Coronary artery (tissue), 2 donors: ENCODE data around the gene MSN.
"Not testable (repeated sequence)": the region's sequence is repeated elsewhere in the genome, so short reads cannot be mapped to it uniquely, and the experiment has no call there.

Experiments
- DNase-seq: peaks from one replicate; pipeline ENCODE4 v3.0.0-alpha.2; 2017; ENCODE audit warnings: low spot score
- H3K27ac ChIP-seq, 2 donors: fragments of 200-600 bp; sonication (generic); one replicate each; pipeline ENCODE4 v1.5.1; 2016 to 2019
- H3K4me3 ChIP-seq: fragments of 200-600 bp; sonication (generic); 2 replicates; pipeline ENCODE4 v1.5.1; 2016; ENCODE audit warnings: mild to moderate bottlenecking, moderate library complexity
- TF ChIP-seq, protein P1 (sequence below): fragments of 200-600 bp; sonication (generic); IDR thresholded peaks from one replicate; pipeline ENCODE4 v1.5.1; 2019; ENCODE audit warnings: antibody characterized with exemption

The MSN gene

DNA sequence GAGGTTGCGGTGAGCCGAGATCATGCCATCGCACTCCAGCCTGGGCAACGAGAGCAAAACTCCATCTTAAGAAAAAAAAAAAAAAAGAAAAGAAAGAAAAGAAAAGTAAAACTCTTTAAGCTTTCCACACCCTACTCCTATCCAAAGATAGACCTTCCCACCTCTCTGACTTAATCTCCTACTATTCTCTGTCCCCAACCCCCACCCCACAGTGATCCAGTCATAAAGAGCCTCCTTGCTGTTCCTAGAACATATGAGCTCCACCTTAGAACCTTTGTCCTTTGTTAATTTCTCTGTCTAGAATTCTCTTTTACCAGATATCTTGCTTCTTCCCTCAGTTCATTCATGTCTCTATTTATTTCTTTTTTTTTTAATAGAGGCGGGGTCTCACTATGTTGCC lies 30.1 kb upstream of the MSN start:
- Histone ChIP-seq H3K4me3 (no peak overlapping the region), H3K27ac (no peak overlapping the region)
- DNase-seq: no peak
- TF ChIP-seq, protein P1, sequence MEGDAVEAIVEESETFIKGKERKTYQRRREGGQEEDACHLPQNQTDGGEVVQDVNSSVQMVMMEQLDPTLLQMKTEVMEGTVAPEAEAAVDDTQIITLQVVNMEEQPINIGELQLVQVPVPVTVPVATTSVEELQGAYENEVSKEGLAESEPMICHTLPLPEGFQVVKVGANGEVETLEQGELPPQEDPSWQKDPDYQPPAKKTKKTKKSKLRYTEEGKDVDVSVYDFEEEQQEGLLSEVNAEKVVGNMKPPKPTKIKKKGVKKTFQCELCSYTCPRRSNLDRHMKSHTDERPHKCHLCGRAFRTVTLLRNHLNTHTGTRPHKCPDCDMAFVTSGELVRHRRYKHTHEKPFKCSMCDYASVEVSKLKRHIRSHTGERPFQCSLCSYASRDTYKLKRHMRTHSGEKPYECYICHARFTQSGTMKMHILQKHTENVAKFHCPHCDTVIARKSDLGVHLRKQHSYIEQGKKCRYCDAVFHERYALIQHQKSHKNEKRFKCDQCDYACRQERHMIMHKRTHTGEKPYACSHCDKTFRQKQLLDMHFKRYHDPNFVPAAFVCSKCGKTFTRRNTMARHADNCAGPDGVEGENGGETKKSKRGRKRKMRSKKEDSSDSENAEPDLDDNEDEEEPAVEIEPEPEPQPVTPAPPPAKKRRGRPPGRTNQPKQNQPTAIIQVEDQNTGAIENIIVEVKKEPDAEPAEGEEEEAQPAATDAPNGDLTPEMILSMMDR: no peak

DNA sequence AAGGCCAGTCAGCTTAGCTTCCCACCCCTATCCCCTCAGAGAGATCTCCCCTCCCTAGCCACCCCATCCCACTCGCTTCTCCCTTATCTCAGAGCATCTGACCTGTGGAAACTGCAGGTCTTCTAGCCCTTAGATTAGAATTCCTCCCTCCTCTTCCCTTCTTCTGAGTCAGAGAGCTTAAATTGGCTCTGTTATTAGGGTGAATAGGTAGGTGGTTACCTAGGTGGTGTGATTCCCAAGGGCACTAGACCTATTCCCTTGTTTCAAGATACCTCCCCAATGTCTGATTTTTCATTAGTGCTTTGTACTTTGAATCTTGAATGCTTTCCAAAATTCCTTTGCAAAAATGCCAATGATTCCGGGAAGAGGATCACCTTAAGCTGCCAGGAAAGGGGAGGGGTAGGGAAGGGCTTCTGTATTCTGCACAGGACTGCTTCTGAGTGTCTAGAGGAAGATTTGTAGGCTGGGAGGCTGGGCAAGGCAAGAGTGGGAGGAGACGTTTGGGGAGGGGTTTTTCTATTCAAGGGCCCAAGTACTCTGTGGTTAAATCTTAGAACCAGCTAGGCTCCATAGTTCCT lies 24.5 kb upstream of the MSN start:
- DNase-seq: no peak
- TF ChIP-seq, protein P1: no peak
- Histone ChIP-seq H3K27ac (peak overlapping the region; percentile 75 to 85), H3K4me3 (no peak overlapping the region)

DNA sequence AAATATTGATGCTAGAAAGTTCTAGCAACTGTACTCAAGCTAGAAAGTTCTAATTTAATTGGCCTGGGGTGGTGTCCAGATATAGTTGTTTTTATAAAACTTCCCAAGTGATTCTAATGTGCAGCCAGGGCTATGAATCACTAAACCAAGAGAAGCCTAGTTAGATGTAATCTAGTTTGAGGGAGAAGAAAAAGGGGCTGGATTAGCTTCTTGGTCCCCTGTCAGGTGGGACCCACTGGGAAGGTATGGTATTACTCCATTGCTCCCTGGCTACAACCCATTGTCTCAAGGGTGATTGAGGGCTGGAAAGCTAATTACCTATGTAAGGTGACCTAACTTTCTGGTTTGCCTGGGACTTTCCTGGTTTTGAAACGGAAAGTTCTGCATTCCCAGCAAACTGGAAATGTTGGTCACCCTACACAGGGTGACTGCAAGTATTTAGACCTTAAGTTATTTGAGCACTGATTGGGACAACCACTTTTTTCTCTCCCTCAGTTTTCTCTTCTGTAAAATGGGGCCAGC lies 23.9 kb upstream of the MSN start:
- TF ChIP-seq, protein P1: no peak
- H3K4me3 ChIP-seq: no peak overlapping the region
- DNase-seq: no peak
- peak overlapping the region; percentile 75 to 85 for H3K27ac ChIP-seq

DNA sequence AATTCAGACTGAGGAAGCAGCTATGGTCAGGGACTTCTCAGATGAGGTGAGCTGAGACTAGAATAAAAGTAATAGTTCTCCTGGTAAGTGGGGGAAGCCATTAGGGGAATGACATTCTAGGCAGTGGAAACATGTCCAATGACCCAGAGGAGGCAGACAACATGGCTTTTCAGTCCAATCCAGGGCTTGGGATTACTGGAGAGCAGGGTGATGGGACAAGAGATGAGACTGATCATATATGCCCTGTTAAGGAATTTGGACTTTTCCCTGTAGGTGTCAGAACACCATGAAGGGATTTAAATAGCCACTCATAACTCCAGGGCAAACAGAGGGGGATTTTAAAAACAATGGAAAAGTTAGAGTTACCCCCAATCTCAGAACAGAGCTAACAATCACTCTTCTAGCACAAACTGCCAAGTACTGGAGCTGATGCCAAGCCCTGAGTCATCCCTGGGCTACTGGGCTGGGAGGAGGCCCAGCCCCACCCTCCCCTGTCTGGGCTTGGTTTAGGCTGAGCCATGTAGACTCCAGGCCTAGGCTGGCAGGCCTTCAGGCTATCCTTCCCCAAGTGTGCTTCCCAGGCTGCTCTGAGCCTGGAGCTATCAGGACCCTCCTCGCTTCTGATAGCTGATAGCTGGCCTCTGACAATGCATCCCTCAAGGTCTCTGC lies 22.7 kb upstream of the MSN start:
- DNase-seq: peak; percentile 90
- no peak overlapping the region for H3K4me3 ChIP-seq
- TF ChIP-seq, protein P1: no peak
- H3K27ac ChIP-seq: peak overlapping the region; percentile 75 to 85

DNA sequence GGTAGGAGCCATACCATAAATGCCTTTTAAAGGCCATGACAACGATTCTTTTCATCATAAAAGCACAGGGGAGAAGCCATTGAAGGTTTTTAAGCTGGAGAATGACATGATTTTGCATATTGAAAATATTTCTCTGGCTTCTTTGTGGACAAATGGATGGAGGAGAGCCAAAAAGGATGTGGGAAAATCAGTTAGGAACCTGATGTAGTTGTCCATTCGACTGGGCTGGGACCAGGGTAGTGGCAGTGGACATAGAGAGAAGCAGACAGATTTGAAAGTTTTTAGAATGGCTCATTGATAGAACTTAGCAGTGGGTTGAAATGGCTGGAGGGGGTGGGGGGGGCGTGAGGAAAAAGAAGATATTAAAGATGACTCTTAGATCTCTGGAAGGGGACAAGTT lies 19.7 kb upstream of the MSN start:
- H3K4me3 ChIP-seq: no peak overlapping the region
- TF ChIP-seq, protein P1: no peak
- DNase-seq: no peak
- no peak overlapping the region for H3K27ac ChIP-seq

DNA sequence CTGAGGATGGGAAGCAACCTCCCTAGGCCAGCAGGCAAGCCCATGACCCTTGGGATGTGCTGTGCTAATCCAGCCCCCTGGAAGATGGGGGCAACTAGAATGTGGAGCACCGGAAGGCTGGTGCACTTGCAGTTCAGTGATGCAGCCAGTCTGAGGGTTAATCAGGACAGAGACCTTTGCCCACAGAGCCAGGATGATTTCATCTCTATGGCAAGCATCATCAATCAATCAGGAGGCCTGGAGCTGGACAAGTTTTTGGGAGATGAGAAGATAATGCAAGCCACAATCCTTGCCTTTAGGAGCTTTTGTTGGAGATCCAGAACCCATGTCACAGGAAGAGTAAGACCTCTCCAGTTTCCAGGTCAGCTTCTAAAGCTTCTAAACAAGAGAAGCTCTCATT lies 15.4 kb upstream of the MSN start:
- H3K4me3 ChIP-seq: no peak overlapping the region
- DNase-seq: no peak
- TF ChIP-seq, protein P1: no peak
- no peak overlapping the region for H3K27ac ChIP-seq

DNA sequence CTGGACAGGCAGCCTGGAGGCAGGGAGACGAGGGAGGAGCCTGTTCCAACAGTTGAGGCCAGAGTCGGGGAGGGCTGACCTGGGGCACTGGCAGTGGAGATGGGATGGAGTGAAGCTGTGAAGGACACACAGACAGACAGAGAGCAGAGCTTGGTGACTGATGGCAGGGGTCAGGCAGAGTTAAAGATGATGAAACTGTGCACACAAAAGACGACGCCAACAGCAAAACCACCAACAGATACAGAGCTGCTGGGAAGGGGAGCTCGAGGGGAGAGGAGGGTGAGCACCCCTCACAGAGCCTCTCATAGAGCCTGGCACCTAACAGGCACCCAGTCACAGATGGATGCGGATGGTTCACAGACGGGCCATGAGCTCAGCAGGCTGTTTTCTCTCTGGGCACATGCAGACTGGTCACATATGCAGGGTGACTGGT lies 10.4 kb upstream of the MSN start:
- H3K4me3 ChIP-seq, DNase-seq: not testable (repeated sequence)
- H3K27ac ChIP-seq: peak overlapping the region in 1 of 2 donors; percentile 16
